Left ventricle myocardium inferior (tissue), 1 donor: ENCODE data around the gene WEE1. TPM values are rescaled to one million over a fixed set of nuclear protein-coding genes. Genes with fewer than 3 reads are reported as not detected.
A peak's percentile ranks its signal among the peaks of the same experiment; 100 is the strongest.

ENCODE experiments used
- DNase-seq: peaks from one replicate; pipeline ENCODE4 v3.0.0-alpha.2; 2020
- H3K27ac ChIP-seq: fragments of 200-600 bp; replicated peaks from 2 replicates; pipeline ENCODE4 v1.8.0; 2021
- H3K27me3 ChIP-seq: fragments of 200-600 bp; 2 replicates; pipeline ENCODE4 v1.8.0; 2021; ENCODE audit warnings: low read depth
- H3K36me3 ChIP-seq: fragments of 200-600 bp; 2 replicates; pipeline ENCODE4 v1.8.0; 2021
- H3K4me1 ChIP-seq: fragments of 200-600 bp; 2 replicates; pipeline ENCODE4 v1.8.0; 2021
- H3K4me3 ChIP-seq: fragments of 200-600 bp; 2 replicates; pipeline ENCODE4 v1.8.0; 2021; ENCODE audit warnings: mild to moderate bottlenecking, moderate library complexity
- H3K9me3 ChIP-seq: fragments of 200-600 bp; replicated peaks from 2 replicates; pipeline ENCODE4 v1.8.0; 2021
- intact Hi-C: fragments of 100-400 bp; cut with micrococcal nuclease; formaldehyde crosslinking; loops from one replicate; pipeline ENCODE4 v1.11.0; 2022
- total RNA-seq: library from RNA; stranded (reverse); fragmentation: NEBNext Ultra II Directional; extraction: Animal tissue kit (Norgen Biotek cat#: 25700); gene quantifications from one replicate; pipeline ENCODE4 v1.2.1, GENCODE V29; 2021
- TF ChIP-seq, protein P1 (sequence below): fragments of 200-600 bp; IDR thresholded peaks from 2 replicates; pipeline ENCODE4 v1.8.0; 2021; ENCODE audit warnings: antibody characterized with exemption, mild to moderate bottlenecking, borderline replicate concordance
- donor health status: DM: no; HTN: yes; CAD: no; lungs with severe emphysema.

WEE1 gene
- total RNA-seq, 1 donor from 2014 or later = 41.8 TPM

DNA sequence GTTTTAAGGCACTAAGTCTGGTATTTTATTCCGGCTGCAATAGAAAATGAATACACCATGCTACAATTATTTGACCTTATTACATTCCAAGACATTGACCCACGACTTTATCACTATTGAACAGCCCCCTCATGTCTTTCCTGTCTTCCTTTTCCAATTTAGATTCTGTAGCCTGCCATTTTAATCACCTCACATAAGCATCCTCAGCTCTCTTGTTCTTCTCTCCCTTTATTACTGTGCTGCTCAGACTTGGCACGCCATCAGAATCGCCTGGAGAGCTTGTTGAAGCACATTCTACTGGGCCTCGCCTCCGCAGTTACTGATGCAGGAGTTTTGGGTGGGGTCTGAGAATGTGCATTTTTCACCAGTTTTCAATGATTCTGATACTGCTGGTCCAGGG is 51.7 kb downstream of the WEE1 start:
- intact Hi-C loops = no loop called here
- Histone ChIP-seq H3K4me1 (peaks cover 30% of the 10 kb centered on the region), H3K4me3 (no peak overlapping the region), H3K27me3 (no peaks in the 10 kb centered on the region), H3K36me3 (no peaks in the 10 kb centered on the region), H3K9me3 (no peaks in the 10 kb centered on the region), H3K27ac (no peak overlapping the region)
- DNase-seq = no peak
- TF ChIP-seq, protein P1, sequence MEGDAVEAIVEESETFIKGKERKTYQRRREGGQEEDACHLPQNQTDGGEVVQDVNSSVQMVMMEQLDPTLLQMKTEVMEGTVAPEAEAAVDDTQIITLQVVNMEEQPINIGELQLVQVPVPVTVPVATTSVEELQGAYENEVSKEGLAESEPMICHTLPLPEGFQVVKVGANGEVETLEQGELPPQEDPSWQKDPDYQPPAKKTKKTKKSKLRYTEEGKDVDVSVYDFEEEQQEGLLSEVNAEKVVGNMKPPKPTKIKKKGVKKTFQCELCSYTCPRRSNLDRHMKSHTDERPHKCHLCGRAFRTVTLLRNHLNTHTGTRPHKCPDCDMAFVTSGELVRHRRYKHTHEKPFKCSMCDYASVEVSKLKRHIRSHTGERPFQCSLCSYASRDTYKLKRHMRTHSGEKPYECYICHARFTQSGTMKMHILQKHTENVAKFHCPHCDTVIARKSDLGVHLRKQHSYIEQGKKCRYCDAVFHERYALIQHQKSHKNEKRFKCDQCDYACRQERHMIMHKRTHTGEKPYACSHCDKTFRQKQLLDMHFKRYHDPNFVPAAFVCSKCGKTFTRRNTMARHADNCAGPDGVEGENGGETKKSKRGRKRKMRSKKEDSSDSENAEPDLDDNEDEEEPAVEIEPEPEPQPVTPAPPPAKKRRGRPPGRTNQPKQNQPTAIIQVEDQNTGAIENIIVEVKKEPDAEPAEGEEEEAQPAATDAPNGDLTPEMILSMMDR = no peak

DNA sequence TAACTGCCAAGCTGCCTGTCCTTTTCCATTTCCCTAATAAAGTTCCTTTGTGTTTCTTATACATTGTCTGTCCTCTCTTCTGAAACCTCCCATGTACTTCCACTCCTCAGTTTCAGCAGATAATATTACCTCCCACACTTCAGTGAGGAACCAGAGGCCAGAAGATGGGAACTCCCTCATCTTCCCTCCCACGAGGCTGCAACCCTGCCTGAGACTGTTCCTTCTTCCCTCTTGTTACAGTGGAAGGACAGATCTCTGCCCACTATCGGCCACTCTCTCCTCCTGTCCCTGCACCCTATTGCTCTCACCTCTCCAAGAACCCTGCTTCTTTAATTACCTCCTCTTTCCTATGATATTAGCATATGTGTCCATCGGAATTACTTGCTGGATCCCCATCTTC is 52.3 kb downstream of the WEE1 start:
- peak overlapping the region; percentile 69 for H3K27ac ChIP-seq
- intact Hi-C loops = no loop called here
- no peak overlapping the region for H3K4me3 ChIP-seq
- DNase-seq = no peak
- no peaks in the 10 kb centered on the region for H3K9me3 ChIP-seq
- TF ChIP-seq, protein P1 = no peak
- no peaks in the 10 kb centered on the region for H3K36me3 ChIP-seq
- peaks cover 30% of the 10 kb centered on the region for H3K4me1 ChIP-seq
- no peaks in the 10 kb centered on the region for H3K27me3 ChIP-seq

DNA sequence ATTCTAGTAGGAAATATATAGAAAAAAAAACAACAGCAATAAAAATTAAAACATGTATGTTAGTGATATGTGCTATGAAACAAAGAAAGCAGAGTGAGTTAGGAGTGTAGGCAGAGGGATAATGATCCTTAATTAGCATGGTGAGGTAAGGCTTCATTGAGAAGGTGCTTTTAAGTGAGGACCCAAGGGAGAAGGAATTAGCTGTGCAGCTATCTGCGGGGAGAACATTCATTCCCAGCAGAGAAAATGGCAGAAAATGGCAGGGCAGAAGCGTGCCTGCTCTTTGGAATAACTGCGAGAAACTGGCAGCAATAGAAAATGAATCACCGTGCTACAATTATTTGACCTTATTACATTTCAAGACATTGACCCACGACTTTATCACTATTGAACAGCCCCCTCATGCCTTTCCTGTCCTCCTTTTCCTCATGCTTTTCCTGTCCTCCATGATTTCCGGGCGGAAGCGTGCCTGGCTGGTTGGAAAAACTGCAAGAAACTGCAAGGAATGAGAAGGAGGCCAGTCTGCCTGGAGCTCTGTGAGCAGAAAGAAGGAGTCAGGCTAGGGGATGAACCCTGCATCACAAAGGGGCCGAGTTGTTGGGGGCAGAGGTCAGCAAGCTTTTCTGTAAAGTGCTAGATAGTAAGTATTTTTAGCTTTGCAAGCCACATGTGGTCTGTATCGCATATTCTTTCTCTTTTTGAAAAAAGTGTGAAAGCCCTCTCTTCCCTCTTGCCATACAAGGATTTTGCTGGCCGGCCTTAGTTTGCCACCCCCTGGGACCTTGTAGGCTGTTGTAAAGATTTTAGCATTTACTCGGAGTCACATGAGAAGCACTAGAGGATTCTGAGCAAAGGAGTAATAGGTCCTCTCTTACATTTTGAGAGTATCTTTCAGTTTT is 53.3 kb downstream of the WEE1 start:
- no peaks in the 10 kb centered on the region for H3K36me3 ChIP-seq
- TF ChIP-seq, protein P1 = no peak
- intact Hi-C loops = no loop called here
- H3K4me3 ChIP-seq = no peak overlapping the region
- no peak for DNase-seq
- no peaks in the 10 kb centered on the region for H3K27me3 ChIP-seq
- H3K27ac ChIP-seq = peak overlapping the region; percentile 69
- no peaks in the 10 kb centered on the region for H3K9me3 ChIP-seq
- H3K4me1 ChIP-seq = peaks cover 30% of the 10 kb centered on the region

DNA sequence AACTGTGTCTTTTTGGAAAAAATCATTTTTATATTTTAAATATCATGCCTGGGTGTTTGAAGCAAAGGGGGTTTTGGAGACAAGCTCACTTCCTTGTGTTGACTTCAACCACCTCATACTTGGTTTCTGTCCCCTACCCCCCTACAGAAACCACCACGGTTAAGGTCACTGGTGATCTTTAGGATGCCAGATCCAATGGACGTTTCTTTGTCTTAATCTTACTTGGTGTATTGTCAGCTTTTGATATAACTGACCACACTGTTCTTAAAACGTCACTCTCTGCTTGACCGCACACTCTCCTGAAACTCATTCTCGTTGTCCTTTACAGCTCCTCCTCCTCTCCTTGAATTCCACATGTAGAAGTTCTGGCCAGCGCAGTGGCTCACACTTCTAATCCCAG is 55.6 kb downstream of the WEE1 start:
- TF ChIP-seq, protein P1 = no peak
- Histone ChIP-seq H3K4me3 (no peak overlapping the region), H3K27ac (no peak overlapping the region), H3K9me3 (peaks cover 4% of the 10 kb centered on the region), H3K27me3 (no peaks in the 10 kb centered on the region), H3K4me1 (peaks cover 30% of the 10 kb centered on the region), H3K36me3 (no peaks in the 10 kb centered on the region)
- no peak for DNase-seq
- intact Hi-C loops = no loop called here

DNA sequence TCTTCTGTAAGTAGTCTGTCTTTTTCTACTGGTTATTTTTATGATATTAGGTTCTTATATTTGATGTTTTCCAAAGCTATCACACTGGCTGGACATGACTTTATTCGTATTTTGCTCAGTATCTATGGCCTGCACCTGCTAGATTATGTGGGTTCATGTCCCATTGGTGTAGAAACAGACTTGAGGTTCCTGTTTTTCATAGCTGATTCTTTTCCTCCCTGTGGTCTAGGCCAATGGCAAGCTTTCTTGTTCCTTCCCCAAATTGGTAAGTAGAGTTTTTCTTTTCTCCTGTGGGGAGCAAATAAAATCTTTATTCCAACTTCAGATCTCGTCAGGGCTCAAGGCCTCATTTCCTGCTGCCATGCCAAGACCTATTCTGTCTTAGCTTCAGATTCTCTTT is 60.2 kb downstream of the WEE1 start:
- intact Hi-C loops = no loop called here
- no peak for DNase-seq
- Histone ChIP-seq H3K4me1 (peaks cover 8% of the 10 kb centered on the region), H3K27me3 (no peaks in the 10 kb centered on the region), H3K27ac (no peak overlapping the region), H3K4me3 (no peak overlapping the region), H3K36me3 (no peaks in the 10 kb centered on the region), H3K9me3 (peaks cover 4% of the 10 kb centered on the region)
- TF ChIP-seq, protein P1 = no peak
